SK-N-SH (cell line): ENCODE results near the gene ITPRID2. TPM values are rescaled to one million over a fixed set of nuclear protein-coding genes. Genes with fewer than 3 reads are reported as not detected.

ENCODE experiments used
- CTCF ChIA-PET: fragments of 300-600, 350-600 bp; formaldehyde crosslinking; extraction: SDS; loops from one replicate; lab custom pipeline; 2021; lab: Yijun Ruan, JAX
- POLR2A ChIA-PET: fragments of 350-600 bp; sonication (Branson Sonifier 250); formaldehyde crosslinking; extraction: SDS; loops from one replicate; lab custom pipeline; 2020; ENCODE audit warnings: antibody characterized with exemption, inconsistent platforms; lab: Yijun Ruan, JAX
- DNase-seq: peaks from one replicate; pipeline ENCODE4 v3.0.0; 2012
- H2AFZ ChIP-seq: fragments of 200-600 bp; sonication (generic); 2 replicates; pipeline ENCODE4 v1.8.1; 2016; ENCODE audit warnings: antibody characterized with exemption, mild to moderate bottlenecking, low read depth
- H3F3A ChIP-seq: fragments of 200-600 bp; sonication (generic); replicated peaks from 2 replicates; pipeline ENCODE3; 2016; ENCODE audit warnings: antibody characterized with exemption, mild to moderate bottlenecking; ENCODE audit not compliant: insufficient read depth
- H3K27ac ChIP-seq, 2 experiments: fragments of 200-500 bp in 1 of 2; fragments of 200-600 bp in 1 of 2; sonication (Bioruptor generic) in 1 of 2; sonication (generic), shearing (Covaris generic) in 1 of 2; 2 replicates each; pipeline versions ENCODE4 v1.5.1 to v1.6.1; 2014 to 2016; ENCODE audit warnings: low read depth in 2 of 2, inconsistent platforms in 1 of 2, low read length in 1 of 2, mild to moderate bottlenecking in 1 of 2, mixed read lengths in 1 of 2
- H3K27me3 ChIP-seq: fragments of 200-600 bp; sonication (generic), shearing (Covaris generic); 2 replicates; pipeline ENCODE4 v1.6.1; 2016; ENCODE audit warnings: mixed run types; ENCODE audit not compliant: insufficient read depth
- H3K36me3 ChIP-seq, 2 experiments: fragments of 200-500 bp in 1 of 2; fragments of 200-600 bp in 1 of 2; sonication (Bioruptor generic) in 1 of 2; sonication (generic) in 1 of 2; replicated peaks in 1 of 2; 2 replicates each; pipeline versions ENCODE3 to v1.5.1; 2014 to 2016; ENCODE audit warnings: low read length in 1 of 2, mild to moderate bottlenecking in 1 of 2; ENCODE audit not compliant: insufficient read depth in 2 of 2, control insufficient read depth in 1 of 2
- H3K4me1 ChIP-seq, 2 experiments: fragments of 200-500 bp in 1 of 2; fragments of 200-600 bp in 1 of 2; sonication (Bioruptor generic) in 1 of 2; sonication (generic), shearing (Covaris generic) in 1 of 2; 2 replicates each; pipeline versions ENCODE4 v1.5.1 to v1.6.1; 2014 to 2016; ENCODE audit warnings: low read depth in 1 of 2, low read length in 1 of 2, mixed run types in 1 of 2; ENCODE audit not compliant: insufficient read depth in 2 of 2, control insufficient read depth in 1 of 2
- H3K4me2 ChIP-seq: fragments of 200-600 bp; sonication (generic), shearing (Covaris generic); 2 replicates; pipeline ENCODE4 v1.6.1; 2017; ENCODE audit warnings: mixed run types
- H3K4me3 ChIP-seq, 2 experiments: fragments of 200-500 bp in 1 of 2; fragments of 200-600 bp in 1 of 2; sonication (Bioruptor generic) in 1 of 2; sonication (generic), shearing (Covaris generic) in 1 of 2; 2 replicates each; pipeline versions ENCODE4 v1.5.1 to v1.8.1; 2014 to 2016; ENCODE audit warnings: low read depth in 2 of 2, inconsistent platforms in 1 of 2, low read length in 1 of 2, mild to moderate bottlenecking in 1 of 2, mixed read lengths in 1 of 2, moderate library complexity in 1 of 2
- H3K79me2 ChIP-seq: fragments of 200-600 bp; sonication (generic); 2 replicates; pipeline ENCODE4 v1.8.1; 2017; ENCODE audit warnings: mild to moderate bottlenecking; ENCODE audit not compliant: insufficient read depth
- H3K9ac ChIP-seq: fragments of 200-600 bp; sonication (generic); 2 replicates; pipeline ENCODE4 v1.6.1; 2017; ENCODE audit warnings: mixed run types
- H3K9me2 ChIP-seq: fragments of 200-600 bp; sonication (generic); 2 replicates; pipeline ENCODE4 v1.6.1; 2017; ENCODE audit warnings: mixed run types
- H3K9me3 ChIP-seq: fragments of 200-600 bp; sonication (generic); 2 replicates; pipeline ENCODE4 v1.6.1; 2017; ENCODE audit warnings: mixed run types, mild to moderate bottlenecking, moderate library complexity
- H4K20me1 ChIP-seq: fragments of 200-600 bp; sonication (generic); 2 replicates; pipeline ENCODE4 v1.6.1; 2017; ENCODE audit warnings: mild to moderate bottlenecking, mixed run types; ENCODE audit not compliant: insufficient read depth
- CHD2 ChIP-seq: fragments of 150-350 bp; IDR thresholded peaks from 2 replicates; pipeline ENCODE4 v1.6.1; 2018; ENCODE audit warnings: low read length; ENCODE audit not compliant: partially characterized antibody
- ELF1 ChIP-seq: IDR thresholded peaks from 2 replicates; pipeline ENCODE4 v1.4.0; 2012
- EZH2phosphoT487 ChIP-seq: fragments of 200-600 bp; sonication (generic); IDR thresholded peaks from 2 replicates; pipeline ENCODE4 v1.6.1; 2017; ENCODE audit warnings: low read depth, mixed run types, mild to moderate bottlenecking, antibody characterized with exemption, moderate library complexity, borderline replicate concordance
- FOSL2 ChIP-seq: IDR thresholded peaks from 2 replicates; pipeline ENCODE4 v1.4.0; 2012; ENCODE audit warnings: low read depth, mild to moderate bottlenecking, moderate library complexity, borderline replicate concordance
- FOXJ3 ChIP-seq: sonication (generic); formaldehyde crosslinking; IDR thresholded peaks from 2 replicates; pipeline ENCODE4 v1.5.1; 2020; ENCODE audit warnings: mild to moderate bottlenecking, missing genetic modification reagents
- FOXM1 ChIP-seq: IDR thresholded peaks from 2 replicates; pipeline ENCODE4 v1.4.0; 2012; ENCODE audit warnings: low read depth, mild to moderate bottlenecking
- GATA2 ChIP-seq: sonication (generic); formaldehyde crosslinking; IDR thresholded peaks from 2 replicates; pipeline ENCODE4 v1.5.0; 2020; ENCODE audit warnings: mild to moderate bottlenecking, missing genetic modification reagents
- IRF3 ChIP-seq: fragments of 150-350 bp; IDR thresholded peaks from 2 replicates; pipeline ENCODE4 v1.6.1; 2016; ENCODE audit warnings: mild to moderate bottlenecking, low read depth, low read length
- PBX3 ChIP-seq: IDR thresholded peaks from 2 replicates; pipeline ENCODE4; 2012
- RCOR1 ChIP-seq: fragments of 150-350 bp; IDR thresholded peaks from 2 replicates; pipeline ENCODE4 v1.6.1; 2017; ENCODE audit warnings: antibody characterized with exemption, low read length
- REST ChIP-seq: IDR thresholded peaks from 2 replicates; pipeline ENCODE4 v1.6.1; 2012; ENCODE audit warnings: mild to moderate bottlenecking, low read depth, low read length, moderate library complexity
- SMC3 ChIP-seq: IDR thresholded peaks from 2 replicates; pipeline ENCODE4 v1.6.1; 2012; ENCODE audit warnings: low read depth, low read length, improper control_type of control experiment
- YY1 ChIP-seq: IDR thresholded peaks from 2 replicates; pipeline ENCODE4 v1.4.0; 2012; ENCODE audit warnings: low read depth, mild to moderate bottlenecking
- ZBTB33 ChIP-seq: IDR thresholded peaks from 2 replicates; pipeline ENCODE4 v1.4.0; 2012; ENCODE audit warnings: low read depth, borderline replicate concordance
- WGBS: methylation state at CpG from one replicate; pipeline ENCODE4 v1.1.6; 2017; ENCODE audit warnings: low lambda C conversion rate; 5-methylcytosine and 5-hydroxymethylcytosine counted together
- polyA plus RNA-seq, 3 experiments: library from polyadenylated mRNA; depleted of rRNA; stranded (reverse); fragments of >200 nt; gene quantifications; 2 replicates each; pipeline ENCODE4 v1.2.3, GENCODE V29; 2012

ITPRID2 gene
- polyA plus RNA-seq, 1 of the 3 experiments (the other 2 are of a cell fraction), result 41.9 TPM

- no peaks in the 10 kb centered on the region for H3K27me3 ChIP-seq
- H3K4me1 ChIP-seq, result no peaks in the 10 kb centered on the region
- CTCF ChIA-PET, result no interaction called here
- no peak overlapping the region for H2AFZ ChIP-seq
- no peak overlapping the region for H3K9ac ChIP-seq
- H3K79me2 ChIP-seq, result no peaks in the 10 kb centered on the region
- H3K36me3 ChIP-seq, result no peaks in the 10 kb centered on the region
- no peaks in the 10 kb centered on the region for H4K20me1 ChIP-seq
- H3F3A ChIP-seq, result peaks cover 3% of the 10 kb centered on the region
- POLR2A ChIA-PET, result no interaction called here
- no peak overlapping the region for H3K4me2 ChIP-seq
- TF ChIP-seq GATA2 (CRISPR knock-in tag), result no peak
- TF ChIP-seq PBX3, result no peak
- TF ChIP-seq EZH2phosphoT487, result no peak
- no peak for TF ChIP-seq ELF1
- no peak for TF ChIP-seq RCOR1
- no peak for TF ChIP-seq FOXM1
- TF ChIP-seq YY1, result no peak
- TF ChIP-seq CHD2, result no peak
- no peak for TF ChIP-seq REST
- TF ChIP-seq SMC3, result no peak
- no peak for TF ChIP-seq ZBTB33
- no peak for TF ChIP-seq FOXJ3 (CRISPR knock-in tag)
- no peak for TF ChIP-seq IRF3
- no peak for TF ChIP-seq FOSL2
- TF ChIP-seq, all 33 proteins: peak for 0
- H3K9me3 ChIP-seq, result no peaks in the 10 kb centered on the region
- H3K4me3 ChIP-seq, result no peak overlapping the region
- no peak overlapping the region for H3K27ac ChIP-seq
- DNase-seq, result no peak
- H3K9me2 ChIP-seq, result no peaks in the 10 kb centered on the region
- 85% methylated on average over 4 of the region's 4 CpGs for WGBS
These were observed 30.2 kb upstream of the ITPRID2 start for GRCh38 chr2:181861379-181861778.
